ENCODE measurements around the gene FAM78A. TPM values are rescaled to one million over a fixed set of nuclear protein-coding genes. Genes with fewer than 3 reads are reported as not detected.

Gene FAM78A
- total RNA-seq, 1 donor from 2014 or later, result 3.3 TPM

DNA sequence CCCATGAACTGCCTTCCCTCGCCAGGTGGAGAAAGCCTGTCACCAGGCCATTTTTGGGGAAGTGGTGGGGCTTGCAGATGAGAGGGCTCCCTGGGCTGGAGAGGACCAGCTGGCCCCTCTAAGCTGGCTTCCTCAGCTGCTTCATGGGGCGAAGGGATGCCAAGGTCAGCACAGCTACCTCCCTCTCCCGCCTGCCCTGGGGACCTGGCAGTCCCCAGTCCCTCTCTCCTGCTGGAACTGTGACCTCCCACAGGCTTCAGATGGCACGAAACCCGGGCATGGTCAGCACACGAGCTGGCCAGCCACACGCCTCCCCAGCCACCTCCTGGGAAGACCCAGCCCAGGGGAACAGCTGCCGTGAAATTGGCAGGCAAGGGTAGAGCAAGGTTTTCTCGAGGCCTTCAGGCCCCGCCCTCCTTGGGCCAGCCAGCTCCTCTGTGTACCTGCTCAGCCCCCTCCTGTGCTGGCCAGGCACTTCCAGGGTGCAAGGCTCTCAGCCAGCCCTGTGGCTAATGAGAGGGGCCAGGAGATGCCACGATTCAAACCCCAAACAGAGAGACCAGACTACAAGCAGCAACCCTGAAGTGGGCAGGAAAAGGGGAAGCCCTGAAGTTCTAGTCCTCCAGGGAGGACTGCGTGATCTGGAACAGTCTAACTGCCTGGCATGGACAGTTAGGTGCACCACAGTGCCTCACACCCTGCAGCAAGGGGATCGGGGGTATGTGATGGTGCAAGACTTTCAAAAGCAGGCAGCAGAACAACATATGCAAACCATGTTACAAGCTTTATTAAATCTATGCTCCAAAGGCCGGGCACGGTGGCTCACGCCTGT lies 26.1 kb upstream of the FAM78A start:
- no peak for DNase-seq (ENCODE audit: low spot score)

DNA sequence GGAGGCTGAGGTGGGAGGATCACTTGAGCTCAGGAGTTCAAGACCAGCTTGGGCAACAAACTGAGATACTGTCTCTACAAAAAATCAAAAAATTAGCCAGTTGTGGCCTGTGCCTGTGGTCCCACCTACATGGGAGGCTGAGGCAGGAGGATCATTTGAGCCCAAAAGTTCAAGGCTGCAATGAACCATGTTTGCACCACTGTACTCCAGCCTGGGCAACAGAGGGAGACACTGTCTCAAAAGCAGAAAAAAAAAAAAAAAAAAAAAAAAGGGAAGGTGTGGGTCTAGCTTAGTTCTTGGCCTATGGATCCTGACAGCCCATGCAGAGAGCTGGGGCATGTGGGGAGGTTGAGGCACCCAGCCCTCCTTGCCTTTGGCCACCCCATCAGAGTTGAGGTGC lies 24.1 kb upstream of the FAM78A start:
- DNase-seq (ENCODE audit: low spot score), result no peak

DNA sequence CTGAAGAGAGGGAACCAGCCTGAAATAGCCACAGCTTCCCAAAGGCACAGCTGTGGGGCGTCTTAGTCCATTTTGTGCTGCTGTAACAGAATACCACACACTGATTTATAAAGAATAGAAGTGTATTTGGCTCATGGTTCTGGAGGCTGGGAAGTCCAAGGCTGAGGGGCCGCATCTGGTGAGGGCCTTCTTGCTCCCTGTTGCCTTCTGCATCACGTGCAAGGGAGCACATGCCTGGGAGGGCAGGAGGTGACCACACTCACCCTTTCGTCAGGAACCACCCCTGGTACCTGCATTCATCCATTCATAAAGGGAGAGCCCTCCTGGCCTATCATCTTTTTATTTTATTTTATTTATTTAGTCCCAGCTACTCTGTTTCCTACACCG lies 23.6 kb upstream of the FAM78A start:
- no peak for DNase-seq (ENCODE audit: low spot score)

DNA sequence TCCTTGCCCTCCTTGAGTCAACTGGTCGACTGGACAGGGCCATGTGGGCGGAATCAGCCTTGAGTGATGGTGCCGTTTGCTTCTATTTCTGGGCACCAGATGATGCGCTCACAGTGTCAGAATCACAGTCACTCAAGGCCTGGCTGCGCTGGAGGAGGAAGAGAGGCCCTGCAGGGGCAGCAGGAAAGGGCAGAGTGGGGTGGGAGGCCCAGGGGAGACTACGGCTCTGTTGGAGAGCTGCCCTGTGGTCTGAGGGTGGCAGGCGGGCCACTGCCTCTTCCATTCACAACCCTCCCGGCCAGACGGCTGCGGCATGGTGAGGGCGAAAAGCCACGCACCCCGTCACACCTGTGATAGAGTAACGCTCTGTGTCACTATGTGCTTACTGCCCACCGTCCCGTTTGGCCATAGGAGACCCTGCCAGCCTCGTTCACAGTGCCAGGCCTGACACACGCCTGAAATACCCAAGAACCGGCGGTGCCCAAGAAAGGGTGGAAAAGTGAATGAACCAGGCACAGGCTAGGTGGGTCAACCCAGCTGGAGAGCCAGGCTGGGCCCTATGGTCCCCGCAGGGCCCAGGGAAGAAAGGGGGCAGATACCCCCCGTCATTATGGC lies 23.1 kb upstream of the FAM78A start:
- DNase-seq (ENCODE audit: low spot score), result no peak

DNA sequence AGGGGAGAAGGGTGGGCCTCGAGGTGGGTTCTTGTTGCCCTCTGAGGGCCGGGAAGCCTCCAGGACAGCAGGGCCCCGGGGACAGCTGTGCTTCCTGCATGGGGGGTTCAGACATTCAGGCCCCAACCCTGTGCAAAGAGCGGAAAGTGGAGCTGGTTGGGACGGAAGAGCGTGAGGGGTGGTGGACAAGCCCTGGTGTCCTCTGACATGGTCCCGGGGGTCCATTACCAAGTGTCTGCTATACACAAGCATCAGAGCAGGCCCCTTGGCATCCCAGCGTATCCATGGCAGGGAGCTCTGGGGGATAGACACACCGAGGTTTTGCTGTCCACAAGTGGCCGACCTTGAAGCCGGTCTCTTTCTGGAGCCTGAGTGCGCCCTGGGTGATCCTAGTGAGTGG lies 22.5 kb upstream of the FAM78A start:
- no peak for DNase-seq (ENCODE audit: low spot score)

DNA sequence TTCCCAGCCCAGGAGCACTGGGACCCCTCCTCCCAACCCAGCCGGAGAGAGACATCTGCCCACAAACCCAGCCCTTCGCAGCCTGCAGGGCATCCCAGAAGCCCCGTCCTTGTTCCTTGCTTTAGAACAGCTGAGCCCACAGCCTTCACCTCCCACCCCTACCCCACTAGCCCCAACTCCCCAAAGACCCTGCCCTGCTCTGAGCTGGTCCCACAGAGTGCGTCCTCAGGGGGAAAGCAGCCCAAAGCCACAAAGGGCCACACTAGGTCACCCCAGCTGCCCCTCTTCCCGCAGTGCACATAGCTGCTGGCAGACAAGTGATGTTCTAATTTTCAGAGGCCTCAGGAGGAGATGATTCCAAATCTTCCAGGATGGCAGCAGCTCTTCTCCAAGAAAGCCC lies 22.0 kb upstream of the FAM78A start:
- DNase-seq (ENCODE audit: low spot score), result no peak

DNA sequence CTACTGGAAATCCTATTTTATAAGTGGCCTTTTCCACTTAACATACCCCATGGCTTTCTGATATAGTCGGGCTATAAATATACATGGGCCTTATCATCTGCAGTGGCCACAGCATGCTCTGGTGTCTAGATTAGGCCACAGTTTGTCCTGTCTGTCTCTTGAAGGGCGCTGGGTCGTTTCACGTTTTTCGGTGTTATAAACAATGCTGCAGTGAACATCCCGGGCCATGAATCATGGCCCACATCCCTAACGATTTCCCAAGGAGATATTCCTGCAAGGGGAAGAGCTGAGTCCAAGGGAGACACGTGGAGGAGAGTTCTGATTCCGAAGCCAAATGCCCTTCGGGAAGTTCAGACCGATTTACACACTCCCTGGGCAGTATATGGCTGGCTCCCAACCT lies 21.6 kb upstream of the FAM78A start:
- DNase-seq (ENCODE audit: low spot score), result no peak

DNA sequence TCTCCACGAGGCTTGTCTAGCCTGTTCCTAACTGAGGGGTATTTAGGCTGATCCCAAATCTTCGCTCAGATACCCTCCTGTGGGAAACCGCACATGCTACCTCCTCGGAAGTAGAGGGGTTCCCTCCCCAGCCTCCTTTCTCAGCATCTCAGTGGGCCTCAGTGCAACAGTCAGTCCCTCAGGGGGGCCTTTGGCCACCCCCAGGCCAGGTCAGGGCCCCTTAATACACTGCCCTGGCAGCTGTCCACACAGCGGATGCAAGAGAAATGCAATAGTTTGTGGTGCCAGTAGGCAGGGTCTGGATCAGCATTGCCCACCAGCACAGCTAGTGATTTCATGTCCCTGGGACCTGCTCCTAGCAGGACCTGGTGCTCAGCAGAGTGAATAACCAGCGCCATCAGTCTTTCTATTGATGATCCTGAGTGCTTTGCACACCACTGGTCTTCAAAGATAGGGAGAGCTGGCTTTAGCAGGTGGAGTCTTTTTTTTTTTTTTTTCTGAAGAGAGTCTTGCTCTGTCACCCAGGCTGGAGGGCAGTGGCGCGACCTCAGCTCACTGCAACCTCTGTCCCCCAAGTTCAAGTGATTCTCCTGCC lies 20.7 kb upstream of the FAM78A start:
- DNase-seq (ENCODE audit: low spot score), result no peak

DNA sequence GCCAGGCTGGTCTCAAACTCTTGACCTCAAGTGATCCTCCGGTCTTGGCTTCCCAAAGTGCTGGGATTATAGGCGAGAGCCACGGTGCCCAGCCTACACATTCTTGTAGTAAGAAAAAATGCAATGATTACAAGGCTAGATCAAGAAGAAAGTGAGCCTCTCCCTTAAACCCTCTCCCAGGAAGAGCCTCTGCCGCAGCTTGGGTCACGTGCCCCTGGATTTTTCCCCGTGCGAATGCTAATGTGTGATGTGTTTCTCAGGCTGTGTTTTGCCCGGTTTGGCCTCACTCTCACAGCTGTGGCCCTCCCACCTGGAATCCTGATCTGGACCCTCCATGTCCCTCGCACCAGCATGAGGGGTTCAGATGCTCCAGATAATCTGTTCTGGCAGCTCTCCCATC lies 20.1 kb upstream of the FAM78A start:
- no peak for DNase-seq (ENCODE audit: low spot score)

DNA sequence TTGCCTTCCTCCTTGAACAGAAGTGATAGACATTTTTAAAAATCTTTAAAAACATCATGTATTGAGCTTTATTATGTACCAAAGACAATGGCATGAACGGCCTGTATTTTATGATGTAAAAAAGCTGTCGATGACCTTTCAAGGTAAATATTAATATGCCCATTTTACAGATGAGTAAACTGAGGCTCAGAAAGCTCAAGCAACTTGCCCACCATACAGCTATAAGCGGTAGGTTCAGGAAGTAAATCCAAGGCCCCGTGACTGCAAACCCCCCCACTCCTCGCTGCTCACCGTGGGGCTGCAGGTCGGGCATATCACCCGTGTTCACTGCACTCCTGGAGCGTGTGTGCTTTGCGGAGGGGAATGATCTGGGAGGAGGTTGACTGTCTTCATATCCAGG lies 16.6 kb upstream of the FAM78A start:
- DNase-seq (ENCODE audit: low spot score), result no peak

DNA sequence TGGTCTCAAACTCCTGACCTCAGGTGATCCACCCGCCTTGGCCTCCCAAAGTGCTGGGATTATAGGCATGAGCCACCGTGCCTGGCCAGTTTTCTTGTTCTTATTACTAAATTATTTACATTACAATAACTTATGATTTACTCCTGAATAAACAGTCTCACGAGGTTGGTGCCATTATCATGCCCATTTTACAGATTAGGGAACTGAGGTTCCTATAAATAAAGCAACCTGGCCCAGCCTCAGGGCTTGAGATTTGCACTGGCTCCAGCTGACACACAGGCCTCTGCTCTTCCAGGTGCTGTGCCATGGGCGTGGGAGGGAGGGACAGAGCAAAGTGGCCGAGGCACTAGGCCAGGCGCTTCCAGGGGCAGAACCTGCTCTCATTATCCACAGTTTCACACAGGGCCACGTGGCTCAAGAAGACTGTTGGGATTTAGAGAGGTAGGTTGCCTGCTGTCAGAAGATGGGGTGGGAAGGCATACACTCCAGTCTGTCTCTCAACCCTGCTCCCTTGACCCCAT lies 15.5 kb upstream of the FAM78A start:
- no peak for DNase-seq (ENCODE audit: low spot score)

DNA sequence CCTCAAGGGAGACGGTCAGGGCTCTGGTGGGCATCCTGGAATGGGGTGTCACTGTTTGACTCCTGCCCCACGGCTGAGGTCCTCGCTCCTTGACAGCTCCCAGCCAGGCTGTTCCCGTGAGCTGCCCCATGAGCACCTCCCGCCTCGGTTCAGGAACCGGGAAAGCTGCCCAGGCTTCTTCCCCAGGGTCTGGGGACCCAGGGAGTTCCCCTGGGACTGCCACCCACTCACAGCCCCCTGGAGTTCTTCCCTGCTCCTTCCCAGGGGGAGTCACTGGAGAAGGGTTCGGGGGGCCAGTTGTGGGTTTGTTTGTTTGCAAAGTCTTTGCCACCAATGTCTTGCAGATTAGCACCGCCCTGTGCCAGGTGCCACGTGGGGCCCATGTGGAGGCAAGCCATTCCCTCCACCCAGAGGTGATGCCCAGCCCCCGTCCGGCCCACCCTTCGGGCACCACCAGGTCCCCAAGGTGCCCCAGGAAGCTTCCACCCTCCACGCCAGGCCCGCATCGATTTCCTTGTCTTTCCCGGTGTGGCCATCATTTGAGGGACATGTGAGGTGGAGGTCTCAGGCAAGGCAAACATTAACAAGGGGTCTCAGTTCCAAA lies 14.6 kb upstream of the FAM78A start:
- no peak for DNase-seq (ENCODE audit: low spot score)

DNA sequence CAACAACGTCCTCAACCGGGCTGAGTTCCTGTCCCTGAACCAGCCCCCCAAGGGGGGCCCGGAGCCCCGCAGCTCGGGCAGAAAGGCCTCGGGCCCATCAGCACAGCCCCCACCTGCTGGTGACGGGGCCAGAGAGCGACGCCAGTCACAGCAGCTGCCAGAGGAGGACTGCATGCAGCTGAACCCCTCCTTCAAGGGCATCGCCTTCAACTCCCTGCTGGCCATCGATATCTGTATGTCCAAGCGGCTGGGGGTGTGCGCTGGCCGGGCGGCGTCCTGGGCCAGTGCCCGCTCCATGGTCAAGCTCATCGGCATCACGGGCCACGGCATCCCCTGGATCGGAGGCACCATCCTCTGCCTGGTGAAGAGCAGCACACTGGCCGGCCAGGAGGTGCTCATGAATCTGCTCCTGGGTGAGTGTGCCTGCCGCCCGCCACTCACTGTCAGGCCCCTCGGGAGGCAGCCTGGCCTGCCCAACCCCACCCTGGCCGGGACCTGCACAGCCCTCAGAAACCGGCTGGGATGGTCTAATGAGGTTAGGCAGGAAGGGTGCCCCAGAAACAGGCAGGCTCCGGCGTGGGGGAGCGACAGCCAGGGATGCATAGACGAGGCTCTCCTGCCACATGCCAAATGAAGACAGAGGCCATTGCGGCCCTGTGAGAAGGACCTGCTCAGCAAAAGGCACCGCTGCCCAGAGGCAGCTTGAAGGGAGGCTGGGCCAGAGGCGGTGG lies 13.9 kb upstream of the FAM78A start:
- no peak for DNase-seq (ENCODE audit: low spot score)

DNA sequence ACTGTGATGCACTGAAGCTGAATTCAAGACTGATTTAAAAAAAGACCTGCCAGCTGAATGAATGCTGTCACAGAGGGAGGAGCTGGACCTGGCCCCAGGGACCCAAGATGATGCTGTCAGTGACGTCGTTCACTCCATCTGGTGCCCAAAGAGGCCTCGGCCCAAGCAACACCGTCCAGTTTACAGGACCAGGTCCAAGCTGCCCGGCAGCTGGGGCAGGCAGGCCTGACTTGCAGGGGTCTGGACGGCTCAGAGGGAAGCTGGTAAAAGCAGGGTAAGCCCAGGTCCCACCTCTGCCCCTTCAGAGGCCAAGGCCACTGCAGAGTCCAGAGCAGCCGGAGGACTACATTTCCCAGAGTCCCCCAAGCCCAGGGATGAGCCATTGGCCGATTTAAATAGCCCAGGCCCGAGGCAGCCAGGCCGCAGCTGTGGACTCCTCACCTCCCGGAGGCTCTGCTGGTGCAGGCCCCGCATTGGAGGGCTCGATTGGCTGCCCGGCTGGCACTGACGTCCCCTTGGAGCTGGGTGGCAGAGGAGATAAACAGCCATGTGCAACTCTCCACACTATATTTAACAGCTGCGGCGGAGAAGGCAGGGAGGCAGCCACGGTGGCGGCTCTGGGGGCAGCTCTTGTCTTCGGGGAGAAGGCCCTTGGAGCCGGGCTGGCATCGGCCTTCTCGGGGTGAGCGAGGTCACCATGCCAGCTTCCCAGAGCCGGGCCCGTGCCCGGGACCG lies 13.2 kb upstream of the FAM78A start, which contains the start of gene PLPP7:
TSS of gene PLPP7 (plus strand) at position 423 of the 735 bp plus-strand sequence. CDS start at position 698, 275 bp downstream.
- no peak for DNase-seq (ENCODE audit: low spot score)

DNA sequence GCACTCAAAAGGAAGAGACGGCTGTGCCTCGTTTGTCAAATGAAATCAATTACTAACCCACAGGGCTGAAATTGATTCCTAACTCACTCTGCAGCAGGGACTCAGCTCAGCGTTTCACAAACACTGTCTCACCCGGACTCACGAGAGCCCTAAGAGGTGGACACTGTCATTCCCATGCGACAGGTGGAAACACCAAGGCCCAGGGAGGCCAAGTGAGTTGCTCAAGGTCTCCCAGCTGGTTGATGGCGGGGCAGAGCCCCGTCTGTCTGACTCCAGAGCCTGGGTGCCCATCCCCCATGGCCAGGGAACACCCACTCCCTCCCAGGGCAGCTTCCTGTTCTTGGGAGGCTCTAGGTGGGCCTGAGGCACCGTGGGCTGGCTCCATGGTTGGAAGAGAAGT lies 11.9 kb upstream of the FAM78A start:
- no peak for DNase-seq (ENCODE audit: low spot score)

DNA sequence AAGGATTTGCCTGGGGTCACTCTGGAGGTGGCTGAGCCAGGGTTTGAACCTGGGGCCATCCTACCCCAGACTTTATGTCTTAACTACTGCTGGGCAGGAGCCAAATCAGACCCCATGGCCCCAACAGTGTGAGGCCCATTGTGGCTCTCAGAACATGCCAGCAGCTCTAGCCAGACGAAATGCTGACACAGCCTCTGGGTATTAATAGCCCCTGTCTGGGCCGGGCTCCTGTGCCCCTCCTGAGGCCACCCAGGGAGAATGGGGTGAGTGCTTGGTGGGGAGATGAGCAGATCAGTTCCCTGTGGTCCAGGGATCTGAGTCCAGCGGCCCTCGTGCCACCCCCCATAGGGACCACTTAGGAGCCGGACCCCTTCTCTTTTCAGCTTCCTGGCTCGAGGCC lies 11.0 kb upstream of the FAM78A start:
- no peak for DNase-seq (ENCODE audit: low spot score)

DNA sequence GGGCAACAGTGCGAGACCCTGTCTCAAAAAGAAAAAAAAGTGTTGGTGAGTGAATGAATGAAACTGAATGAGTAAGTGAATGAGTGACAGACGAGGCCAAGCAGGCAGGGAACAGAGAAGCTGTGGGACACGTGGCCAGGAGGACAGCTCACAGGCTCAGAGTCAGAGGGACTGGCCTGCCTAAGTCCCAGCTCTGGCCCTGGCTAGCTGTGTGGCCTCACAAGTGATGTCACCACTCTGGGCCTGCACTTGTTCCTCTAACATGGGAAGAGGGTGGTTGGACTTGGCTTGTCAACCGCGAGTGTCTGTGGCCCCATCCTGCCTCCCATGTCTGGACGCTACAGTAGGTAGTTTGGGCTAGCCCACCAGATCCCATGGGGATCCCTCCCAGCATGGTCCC lies 8.5 kb upstream of the FAM78A start:
- DNase-seq (ENCODE audit: low spot score), result no peak

DNA sequence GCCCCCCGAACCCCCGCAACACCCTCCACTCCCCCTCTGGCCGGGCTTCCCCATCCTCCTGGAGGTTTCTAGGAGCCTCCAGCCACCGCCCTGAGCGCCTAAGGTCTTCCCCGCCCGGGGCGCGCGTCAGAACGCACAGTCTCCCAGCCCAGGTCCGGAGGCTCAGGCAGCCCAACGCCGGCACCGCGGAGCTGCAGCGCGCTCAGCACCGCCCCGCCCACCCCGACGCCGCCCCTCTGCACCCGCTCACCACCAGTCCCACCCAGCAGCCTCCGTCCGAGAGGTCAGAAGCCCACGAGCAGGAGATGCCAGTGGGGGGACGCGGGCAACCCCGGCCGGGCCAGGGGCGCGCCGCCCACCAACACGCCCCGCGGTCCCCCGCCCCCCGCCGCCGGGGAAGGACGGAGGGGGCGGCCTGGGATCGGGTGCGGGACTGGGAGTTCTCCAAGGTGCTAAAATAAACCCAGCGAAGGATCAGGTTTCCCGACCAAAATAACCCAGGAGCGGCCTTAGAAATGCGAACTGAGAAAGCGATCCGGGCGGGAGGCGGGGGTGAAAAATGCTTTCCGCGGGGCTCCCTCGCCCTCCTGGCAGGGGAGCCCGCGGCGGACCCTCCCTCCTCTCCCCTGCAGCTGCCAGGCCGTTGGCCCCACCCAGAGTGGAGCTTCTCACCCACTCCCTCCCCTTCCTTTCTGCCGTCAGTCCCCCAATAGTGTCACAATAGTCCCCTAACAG lies 6.5 kb upstream of the FAM78A start:
- no peak for DNase-seq (ENCODE audit: low spot score)

DNA sequence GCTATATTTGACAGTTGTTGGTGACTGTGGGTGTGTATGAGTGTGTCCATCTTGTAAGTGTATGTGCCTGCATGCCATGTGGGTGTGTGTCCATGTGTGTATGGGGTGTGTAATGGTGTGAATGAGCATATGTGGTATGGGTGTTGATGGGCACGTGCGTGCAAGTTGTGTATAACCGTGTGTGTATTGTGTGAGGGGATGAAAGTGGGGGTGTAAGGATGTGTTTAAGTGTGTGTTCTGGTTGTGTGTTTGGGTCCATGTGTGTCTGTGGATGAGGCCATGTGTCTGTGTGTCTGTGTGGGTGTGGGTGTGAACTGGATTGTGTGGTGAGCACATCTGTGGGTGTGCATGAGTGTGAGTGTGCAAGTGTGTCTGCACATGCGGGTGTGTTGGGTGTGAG lies 5.9 kb upstream of the FAM78A start:
- no peak for DNase-seq (ENCODE audit: low spot score)
